Stimulated activated CD8-positive, alpha-beta memory T cell treated with anti-CD3 and anti-CD28 coated beads, Interleukin-15, amount 100 ng/mL, for 48 hours (primary cell): ENCODE measurements around the gene GATA5.

Experiments
- DNase-seq, 2 donors: peaks; one replicate each; pipeline ENCODE4 v3.0.0-alpha.2; 2020; ENCODE audit warnings: low read depth in 2 of 2

GATA5 gene

DNA sequence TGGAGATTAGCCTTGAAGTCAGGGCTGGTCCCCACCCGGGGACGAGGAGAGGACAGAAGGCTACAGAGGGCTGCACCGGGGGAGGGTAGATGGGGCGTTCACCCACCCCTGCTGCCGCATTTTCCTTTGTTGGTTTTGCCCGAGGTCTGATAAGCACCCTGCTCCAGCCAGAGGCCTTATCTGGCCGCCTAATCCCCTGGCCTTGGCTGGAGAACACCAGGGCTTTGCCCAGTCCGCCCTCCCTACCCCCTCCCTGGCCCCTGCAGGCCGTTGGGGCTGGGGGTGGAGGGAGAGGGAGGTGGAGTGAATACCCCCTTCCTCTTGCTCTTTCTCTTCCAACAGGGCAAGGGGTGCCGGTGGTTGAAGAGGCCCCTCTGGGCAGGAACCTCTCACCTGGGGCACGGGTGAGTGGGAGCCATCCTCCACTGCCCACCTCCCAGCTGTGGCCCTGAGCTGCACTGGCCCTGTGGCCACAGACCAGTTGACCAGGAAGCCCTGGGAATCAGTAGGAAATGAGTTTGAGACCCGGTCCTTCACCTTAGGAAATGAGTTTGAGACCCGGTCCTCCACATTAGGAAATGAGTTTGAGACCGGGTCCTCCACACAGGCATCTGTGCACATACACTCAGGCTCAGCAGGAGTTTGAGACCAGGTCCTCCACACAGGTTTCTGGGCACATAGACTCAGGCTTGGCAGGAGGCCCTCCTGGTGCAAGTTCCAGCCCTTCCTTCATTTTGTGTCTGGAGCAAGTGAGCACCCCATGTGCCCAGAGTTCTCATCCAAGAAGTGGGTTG, 12.0 kb upstream of the GATA5 start:
- DNase-seq: no peak

DNA sequence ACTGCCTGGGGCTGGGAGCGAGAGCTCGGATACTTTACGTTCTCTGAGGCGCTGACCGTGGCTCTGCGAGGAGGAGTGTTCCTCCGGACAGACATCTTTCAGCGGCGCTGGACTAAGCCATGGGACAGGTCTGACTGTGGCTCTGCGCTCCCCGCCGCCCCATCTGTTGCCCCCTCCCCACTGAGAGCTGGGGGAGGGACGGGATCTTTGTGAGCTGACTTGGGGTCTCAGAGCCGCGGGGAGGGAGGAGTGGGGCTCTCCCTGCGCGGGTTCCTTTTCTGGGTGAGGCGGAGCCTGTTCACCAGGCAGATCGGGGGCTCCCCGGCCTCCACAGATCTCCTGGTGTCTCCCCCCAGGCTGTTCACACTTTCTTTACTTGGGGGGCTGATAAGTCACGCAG, 11.3 kb upstream of the GATA5 start:
- DNase-seq: no peak

DNA sequence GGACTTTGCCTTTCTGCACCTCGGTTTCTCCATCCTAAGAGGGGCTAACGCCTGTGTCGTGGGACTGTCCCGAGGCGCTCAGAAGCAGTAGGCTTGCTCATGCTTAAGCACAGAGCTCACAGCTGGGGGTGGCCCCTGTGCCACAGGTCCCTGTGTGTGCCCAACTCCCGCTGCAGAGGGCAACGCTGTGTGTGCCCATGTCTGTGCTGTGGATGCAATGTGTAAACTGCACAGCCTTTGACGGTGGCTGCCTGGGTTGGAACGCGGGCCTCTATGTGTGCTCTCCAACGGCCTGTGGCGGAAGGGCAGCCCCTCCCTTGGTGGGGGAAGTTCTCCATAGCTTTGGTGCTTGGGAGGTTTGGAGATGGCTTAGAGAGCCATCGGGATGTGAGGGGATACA, 10.7 kb upstream of the GATA5 start:
- DNase-seq: no peak

DNA sequence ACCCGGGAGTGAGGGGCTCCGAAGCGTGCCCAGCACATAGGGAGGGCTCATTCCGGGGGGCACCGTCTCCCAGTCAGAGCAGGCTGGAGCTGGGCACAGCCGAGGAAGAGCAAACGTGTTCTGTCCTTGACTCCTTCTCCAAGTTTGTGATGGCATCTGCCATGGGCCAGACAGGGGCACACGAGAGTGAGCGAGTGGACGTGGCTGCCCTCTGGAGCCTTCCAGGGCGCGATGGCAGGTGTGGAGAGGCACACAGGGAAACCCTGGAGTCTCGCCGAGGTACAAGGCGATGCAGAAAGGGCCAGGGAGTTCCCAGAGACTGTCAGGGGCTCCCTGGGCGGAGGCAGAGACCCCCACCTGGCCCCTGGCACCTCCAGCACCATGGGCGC, 9.9 kb upstream of the GATA5 start:
- no peak for DNase-seq

DNA sequence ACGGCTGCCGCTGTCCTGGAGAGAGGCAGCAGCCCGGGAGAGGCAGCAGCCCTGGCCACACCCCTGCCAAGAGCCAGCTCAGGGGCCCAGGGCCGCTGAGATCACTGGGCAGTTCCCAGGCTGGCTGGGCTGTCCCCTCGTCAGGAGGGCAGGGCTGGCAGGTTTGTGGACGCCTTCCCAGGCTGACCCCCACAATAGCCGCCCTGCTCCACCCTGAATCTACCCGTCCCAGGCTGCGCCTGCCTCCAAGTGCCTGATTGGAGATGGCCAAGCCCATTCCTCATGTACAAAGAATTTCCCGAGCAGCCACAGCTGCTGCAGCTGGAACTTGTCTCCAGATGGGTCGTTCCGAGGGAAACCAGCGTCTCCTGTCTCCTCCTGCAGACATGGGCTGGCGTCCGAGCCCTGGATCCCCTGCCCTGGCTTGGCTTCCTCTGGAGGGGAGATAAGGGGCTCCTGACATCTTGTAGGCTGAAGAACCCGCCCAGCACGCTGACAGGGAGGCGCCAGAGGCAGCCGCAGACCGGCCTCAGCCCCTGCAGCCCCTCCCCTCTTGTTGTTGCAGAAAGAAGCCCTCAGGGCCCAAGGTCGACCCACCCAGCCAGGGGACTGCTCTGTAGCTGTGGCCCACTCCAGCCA, 9.4 kb upstream of the GATA5 start:
- no peak for DNase-seq

DNA sequence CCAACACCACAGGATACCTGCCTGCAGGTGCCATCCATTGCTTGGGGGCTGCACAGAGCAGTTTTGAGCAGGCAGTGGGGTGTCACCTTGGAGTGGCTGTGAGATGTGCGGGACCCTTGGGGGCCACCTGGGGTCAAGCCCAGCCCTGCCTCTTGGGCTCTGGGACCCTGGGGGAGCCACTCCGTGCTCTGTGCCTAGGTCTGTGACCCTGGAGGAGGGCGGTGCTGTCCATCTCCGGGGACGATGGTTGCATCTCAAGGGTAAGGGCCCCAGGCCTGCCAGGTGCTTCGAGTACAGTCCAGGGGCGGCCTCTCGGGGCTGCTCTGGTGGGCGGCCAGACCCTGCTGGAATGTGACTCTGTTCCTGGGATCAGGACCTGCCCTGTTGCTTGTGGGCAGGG, 8.7 kb upstream of the GATA5 start:
- no peak for DNase-seq

DNA sequence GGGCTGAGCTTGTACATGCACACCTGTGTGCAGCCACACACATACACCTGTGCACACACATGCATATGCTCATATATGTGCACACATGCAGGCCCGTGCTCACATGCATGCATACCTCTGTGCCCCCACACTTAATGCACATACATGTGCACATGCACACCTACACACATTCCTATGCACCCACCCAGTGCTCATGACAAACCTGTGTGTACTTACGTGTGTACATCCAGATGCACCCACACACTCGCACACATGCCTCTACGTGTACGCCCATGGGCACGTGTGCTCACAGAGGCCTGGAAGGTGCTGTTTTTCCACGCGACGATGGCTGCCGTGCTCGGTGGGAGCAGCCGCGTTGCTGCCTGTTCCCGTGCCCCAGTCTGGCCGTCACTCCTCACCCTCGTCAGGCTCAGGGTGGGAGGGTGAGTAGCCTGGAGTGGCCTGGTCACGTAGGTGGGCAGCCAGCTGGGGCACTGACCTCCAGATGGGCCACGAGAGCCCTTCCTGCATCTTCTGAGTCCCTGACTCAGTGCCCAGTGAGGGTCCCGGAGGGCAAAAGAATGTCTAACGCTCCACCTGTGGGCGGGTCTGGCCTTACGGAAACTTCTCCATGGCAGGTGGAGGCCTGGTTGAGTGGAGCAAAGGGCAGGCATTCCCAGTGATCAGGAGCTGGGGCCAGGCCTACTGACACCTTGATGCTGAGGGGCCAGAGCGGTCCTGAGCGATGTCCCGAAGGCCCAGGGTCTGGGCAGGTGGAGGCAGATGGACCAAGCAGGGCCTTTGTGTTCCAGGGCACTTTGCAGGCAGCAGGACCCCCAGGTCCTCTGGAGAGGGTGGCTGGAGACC, 8.0 kb upstream of the GATA5 start:
- no peak for DNase-seq

DNA sequence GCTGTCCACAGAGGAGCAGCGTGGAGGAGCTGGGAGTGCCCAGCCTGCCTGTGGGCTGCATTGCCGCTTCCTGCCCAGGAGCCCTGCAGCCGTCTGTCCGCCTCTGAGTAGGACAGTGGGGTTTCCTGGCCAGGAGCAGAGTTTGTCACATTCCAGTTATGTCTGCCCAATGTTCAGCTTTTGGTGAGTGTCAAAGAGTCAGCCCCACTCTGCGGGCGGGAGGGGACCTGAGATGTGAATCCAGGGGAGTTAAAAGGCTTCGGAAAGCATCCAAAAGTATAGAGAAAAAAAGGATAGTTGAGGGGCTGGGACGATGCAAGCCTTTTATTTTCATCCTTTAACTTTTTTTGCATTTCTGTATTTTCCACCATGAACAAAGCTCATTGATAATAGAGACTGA, 7.2 kb upstream of the GATA5 start:
- no peak for DNase-seq

DNA sequence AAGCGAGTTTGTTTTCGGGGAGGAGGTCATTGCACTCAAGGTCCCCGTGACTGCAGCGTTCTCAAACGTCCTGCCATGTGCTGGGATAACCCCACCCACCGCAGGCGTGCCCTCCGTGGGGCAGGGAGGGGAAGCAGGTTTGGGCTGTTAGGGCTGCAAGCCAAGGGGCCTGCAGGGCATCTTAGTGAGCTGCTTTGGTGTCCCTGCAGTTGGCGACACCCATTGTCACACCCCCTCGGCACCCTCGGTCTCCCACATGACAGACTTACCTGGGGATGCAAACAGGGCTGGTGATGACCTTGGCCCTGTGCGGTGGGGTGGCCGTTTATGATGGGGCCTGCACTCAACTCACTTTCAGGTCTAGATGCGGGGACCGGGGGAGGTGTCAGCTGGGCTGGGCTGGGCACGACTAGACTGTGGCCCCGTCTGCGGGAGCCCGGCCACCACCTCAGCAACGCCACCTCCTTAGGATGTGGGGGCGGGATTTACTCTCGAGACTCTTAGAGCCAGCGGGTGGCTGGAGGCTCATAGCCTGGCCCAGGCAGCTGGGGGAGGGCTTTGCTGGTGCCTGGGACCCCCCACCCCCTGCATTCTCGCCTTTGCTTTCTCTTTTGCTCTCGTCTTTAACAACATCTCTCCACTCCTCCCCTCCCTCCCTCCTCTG, 6.5 kb upstream of the GATA5 start:
- no peak for DNase-seq

DNA sequence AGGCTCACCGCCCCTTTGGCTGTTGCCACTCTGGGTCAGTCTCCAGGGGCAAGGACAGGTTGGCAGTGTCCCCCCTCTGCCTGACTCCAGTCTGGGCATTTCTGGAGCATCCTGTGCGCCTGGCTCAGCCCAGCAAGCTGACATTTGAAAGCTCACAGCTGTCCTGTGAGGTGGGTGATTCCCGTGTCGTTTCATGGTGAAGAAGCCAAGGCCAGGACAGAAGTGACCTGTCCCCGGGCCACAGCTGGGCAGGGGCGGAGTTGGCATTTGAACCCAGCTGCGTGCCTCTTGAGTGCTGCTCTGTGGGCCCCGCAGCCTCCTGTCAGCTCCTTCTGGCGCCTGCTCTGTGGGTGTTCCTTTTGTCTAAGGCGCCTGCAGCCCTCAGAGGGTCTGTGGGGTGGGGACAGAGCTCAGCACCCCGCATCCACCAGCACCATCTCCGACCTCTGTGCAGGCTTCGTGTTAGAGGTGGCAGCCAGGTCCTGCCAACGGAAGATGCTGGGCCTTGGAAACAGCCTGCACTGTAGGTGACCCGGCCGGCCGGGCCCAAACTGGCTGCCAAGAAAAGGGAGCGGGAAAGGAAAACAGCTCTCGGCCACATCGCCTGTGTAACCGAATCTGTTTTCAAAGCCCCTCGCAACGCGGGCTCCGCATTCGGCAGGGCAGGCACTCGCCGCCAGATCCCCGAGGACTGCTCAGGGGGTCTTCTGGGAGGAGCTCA, 5.8 kb upstream of the GATA5 start:
- DNase-seq: no peak

DNA sequence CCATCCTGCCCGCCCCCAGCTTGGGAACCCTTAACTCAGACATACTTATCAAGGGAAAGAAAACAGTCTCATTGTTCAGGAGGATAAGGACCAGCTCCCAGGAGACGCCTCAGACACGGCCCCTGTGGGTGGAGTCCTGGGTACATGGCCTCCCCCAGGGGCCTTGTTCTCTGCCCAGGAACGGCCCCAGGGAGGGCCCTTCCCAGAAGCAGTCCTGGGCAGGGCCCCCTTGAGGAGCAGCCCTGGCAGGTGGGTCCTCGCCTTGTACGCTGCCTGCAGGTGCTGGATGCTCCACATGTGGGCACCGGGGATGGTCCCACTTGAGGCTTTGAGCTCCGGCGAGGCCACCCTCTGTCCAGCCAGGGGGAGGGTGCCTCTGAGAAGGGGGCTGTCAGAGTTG, 4.5 kb upstream of the GATA5 start:
- DNase-seq: no peak

DNA sequence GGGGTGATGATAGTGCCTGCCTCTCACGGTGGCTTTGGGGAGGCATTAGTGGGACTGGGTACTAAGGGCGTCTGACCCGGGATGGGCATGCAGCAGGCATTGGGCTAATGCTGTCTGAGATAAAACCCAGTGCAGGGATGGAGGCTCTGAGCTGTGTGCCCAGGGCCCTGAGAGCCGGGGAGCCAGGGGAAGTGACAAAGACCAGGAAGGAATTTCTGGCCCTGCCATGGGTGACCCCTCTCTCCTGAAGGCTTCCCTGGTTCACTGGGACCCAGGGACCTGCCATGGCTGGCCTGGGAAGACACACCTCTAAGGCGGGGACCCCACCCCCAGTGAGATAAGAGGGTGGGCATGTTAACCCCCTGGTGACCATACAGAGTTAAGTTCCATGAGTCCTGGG, 3.9 kb upstream of the GATA5 start:
- DNase-seq: no peak

DNA sequence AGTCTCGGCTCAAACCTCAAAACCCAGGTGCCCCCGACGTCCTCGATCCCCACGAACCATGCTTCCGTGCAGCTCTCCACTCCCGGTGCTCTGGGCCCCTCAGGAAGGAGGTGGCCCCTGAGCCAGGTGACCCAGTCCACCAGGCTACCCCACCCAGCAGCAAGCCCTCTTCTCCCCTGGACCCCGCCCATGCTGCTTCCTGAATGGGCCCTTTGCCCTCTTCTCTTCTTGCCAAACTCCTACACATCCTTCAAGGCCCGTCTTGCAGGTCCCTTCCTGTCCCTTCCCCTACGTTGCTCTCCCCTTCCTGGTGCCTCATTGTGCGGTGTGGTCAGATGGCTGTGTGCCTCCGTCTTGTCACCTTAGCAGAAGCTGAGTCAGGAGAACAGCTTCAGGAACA, 3.4 kb upstream of the GATA5 start:
- no peak for DNase-seq

DNA sequence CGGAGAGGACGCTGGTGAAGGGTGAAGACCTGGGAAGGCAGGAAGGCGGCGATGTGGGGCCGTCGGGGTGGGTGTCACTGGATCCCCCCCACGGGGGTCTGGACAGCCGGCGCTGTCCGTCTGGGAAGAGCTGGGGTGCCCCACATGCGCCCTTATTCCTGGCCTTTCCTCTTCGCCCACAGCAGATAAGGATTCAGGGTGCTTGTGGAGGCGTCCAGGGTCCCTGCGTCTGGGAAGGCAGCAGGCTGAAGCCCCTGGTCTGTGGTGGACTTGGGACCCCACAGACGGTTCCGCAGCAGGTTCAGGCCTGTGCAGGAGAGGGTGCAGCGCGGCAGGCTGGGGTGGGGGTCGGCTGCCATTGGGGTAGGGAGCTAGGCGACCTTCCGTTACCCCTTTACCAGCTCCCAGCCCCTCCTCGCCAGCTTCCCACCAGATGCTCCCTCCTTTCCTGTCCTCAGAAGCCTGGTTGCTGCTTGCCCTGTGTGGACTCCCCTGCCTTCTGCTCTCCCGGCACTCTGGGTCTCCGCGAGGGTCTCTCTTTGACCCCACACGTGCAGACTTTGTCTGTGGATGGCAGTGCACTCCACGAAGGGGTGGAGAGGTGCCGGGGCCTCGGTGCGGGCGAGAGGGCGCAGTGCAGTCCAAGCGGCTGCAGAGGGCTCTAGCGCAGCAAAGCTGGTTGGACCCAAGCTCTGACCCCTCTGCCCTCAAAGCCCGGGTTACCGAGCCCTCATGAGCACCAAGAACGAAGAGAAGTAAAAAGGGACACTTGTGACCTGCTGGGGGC, 2.1 kb upstream of the GATA5 start:
- DNase-seq: no peak

DNA sequence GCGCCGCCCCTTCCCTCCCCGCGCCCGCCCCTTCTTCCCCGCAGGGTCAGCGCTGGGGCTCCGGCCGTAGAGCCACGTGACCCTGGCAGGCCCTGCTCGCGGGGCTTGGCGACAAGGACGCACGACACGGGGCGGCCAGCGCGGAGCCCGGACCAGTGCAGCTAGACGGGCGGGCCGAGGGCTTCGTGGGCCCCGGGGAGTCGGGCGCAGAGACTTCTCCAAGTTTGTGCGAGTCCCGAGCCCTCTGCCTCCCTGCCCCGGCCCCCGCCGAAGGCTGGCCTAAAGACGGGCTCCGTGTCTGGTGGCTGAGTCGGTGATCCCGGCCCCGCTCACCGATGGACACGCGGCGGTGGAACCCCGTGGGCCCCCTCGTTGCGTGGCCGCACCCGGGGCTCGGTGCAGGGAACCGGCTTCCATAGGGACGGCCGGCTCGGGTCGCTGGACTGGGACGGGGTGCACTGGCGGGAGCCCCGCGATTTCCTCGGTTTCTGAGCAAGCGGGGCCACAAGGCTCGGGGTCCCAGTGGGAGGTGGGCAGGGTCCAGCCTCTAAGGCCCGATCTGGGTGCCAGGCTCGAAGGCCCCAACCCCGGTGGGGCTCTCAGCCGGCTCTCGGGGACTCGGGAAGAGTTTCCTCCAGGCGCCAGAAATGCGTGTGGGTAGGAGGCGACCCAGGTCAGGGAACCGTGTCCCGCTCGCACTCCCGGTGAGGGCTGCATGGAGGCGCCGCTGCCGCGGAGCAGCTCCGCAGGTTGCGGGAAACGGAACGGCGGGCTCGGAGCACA, 452 bp upstream of the GATA5 start:
- no peak for DNase-seq

DNA sequence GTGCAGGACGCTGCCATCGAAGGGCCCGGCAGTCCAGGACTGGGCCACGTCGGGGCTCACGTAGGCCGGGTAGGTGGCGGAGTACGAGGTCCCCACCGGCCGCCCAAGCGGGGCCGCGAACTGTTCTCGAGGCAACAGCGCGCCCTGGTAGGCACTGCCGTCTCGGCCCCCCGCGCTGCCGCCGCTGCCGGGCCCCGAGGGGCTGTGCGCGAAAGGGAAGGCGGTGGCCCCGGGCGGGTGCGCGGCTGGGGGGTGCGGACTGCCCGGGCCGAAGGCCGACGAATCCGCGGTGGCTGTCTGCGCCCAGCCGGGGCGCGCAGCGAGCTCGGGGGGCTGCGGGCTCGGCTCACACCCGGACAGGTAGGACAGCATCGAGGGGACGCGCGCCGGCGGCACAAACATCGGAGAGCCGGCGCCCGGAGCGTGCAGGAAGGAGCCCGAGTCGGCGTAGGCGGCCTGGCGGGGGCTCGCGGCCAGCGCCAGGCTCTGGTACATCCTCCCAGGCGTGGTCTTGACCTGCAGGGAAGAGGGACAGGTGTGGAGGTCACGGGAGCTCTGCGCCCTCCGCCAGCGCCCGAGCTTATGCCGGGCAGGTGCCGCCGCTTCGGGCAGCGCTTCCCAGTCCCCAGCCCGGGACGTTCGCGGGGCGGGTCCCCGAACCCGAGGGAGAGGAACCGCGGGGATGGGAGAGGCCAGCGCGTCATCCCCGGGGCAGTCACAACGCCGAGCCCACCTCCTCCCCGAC, 596 bp downstream of the GATA5 start:
- no peak for DNase-seq

DNA sequence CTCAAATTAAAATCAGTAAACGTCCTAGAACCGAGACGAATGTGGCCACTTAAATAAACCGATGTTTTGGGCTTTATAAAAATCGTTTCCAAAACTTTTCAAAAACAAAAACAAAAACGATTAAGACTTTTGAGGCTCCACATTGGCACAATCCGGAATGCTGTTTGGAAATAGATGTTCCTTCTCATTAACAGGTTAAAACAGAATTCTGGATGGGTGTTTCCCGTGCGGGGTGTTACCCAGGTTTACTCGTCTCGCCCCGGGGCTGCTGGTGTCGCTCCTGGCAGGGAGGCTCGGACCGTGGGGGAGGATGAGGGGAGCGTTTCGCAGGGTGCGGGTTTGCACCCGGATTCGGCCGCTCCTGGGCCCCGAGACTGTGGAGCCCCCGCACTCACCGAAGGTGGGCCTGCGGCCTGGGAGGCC, 1.2 kb downstream of the GATA5 start:
- no peak for DNase-seq

DNA sequence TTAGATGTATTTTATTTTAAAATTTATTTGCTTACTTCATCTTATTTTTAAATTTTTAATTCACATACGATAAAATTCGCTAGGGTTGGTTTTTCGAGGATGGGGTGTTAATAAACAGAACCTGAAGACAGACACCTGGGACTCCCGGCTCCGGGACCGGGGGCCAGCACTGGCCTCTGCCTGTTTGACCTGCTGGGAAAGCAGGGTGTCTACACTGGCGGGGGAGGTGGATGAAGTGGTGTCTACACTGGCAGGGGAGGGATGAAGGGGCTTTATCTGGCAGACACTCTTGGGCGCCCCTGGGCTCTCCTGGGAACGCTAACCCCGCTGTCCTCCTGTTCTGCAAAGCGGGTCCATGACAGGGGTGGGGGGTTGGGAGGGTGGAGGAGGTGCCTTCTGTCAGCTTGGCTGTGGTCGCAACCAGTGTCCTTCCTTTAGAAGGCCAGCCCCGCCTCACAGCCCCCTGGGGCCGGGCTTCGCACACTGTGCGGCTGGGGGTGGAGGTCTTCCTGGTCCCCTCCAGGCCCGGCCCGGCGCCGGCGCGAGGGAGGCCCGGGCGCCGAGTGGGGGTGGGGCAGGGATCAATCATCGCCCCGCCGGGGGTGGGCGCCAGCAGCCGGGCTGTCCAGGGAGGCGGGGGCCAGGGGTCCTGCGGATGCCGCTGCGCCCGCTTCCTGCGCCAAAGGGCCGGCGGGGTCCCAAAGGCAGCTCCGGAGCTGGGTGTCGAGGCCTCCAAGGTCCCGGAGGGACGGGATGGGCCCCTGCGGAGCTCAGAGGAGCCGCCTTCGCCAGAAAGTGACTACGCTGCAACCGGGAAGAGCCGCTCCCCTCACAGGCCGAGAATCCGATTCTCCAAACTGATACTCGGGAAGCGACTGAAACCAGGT, 1.8 kb downstream of the GATA5 start:
- no peak for DNase-seq
